Measurements from ENCODE around the gene RAC2. TPM values are rescaled to one million over a fixed set of nuclear protein-coding genes. Genes with fewer than 3 reads are reported as not detected.
A peak's percentile ranks its signal among the peaks of the same experiment; 100 is the strongest.
"Not testable (repeated sequence)": the region's sequence is repeated elsewhere in the genome, so short reads cannot be mapped to it uniquely, and the experiment has no call there.

RAC2 gene
- polyA plus RNA-seq, 2 of the 4 experiments (the other 2 are of a cell fraction): 0.05 TPM; not detected in 1

DNA sequence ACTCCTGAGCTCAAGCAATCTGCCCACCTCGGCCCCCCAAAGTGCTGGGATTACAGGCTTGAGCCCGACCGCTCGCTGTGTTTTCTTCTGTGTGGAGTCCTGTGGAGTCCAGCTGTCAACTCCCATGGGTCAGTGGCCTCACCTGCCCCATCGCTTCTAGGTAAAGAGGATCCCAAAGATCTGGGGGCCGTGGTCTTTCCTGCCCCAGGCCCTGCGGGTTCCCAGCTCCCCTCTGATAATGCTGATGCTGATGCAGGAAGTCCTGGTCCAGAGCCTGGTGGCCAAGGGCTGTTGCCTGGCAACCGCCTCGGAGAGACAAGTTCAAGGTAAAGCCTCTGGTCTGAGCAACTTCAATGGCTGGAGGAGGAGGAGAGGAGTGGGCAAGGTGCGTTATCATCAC lies 41.4 kb downstream of the RAC2 start:
- ATAC-seq (no peak), FAIRE-seq (no peak), DNase-seq (ENCODE audit: low read depth in 1 of 2, low spot score in 1 of 2) (no peak)
- no peaks in the 10 kb centered on the region for H3K9me3 ChIP-seq
- no peak overlapping the region for H3K4me3 ChIP-seq
- no peak overlapping the region for H3K4me2 ChIP-seq
- POLR2A ChIA-PET: no interaction called here
- TF ChIP-seq, protein P1, sequence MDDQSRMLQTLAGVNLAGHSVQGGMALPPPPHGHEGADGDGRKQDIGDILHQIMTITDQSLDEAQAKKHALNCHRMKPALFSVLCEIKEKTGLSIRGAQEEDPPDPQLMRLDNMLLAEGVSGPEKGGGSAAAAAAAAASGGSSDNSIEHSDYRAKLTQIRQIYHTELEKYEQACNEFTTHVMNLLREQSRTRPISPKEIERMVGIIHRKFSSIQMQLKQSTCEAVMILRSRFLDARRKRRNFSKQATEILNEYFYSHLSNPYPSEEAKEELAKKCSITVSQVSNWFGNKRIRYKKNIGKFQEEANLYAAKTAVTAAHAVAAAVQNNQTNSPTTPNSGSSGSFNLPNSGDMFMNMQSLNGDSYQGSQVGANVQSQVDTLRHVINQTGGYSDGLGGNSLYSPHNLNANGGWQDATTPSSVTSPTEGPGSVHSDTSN (IDR thresholded peaks at IDR 0.05): no peak
- TF ChIP-seq RCOR1 (IDR thresholded peaks at IDR 0.05; ENCODE audit: low read depth, low read length): no peak
- TF ChIP-seq, protein P2, sequence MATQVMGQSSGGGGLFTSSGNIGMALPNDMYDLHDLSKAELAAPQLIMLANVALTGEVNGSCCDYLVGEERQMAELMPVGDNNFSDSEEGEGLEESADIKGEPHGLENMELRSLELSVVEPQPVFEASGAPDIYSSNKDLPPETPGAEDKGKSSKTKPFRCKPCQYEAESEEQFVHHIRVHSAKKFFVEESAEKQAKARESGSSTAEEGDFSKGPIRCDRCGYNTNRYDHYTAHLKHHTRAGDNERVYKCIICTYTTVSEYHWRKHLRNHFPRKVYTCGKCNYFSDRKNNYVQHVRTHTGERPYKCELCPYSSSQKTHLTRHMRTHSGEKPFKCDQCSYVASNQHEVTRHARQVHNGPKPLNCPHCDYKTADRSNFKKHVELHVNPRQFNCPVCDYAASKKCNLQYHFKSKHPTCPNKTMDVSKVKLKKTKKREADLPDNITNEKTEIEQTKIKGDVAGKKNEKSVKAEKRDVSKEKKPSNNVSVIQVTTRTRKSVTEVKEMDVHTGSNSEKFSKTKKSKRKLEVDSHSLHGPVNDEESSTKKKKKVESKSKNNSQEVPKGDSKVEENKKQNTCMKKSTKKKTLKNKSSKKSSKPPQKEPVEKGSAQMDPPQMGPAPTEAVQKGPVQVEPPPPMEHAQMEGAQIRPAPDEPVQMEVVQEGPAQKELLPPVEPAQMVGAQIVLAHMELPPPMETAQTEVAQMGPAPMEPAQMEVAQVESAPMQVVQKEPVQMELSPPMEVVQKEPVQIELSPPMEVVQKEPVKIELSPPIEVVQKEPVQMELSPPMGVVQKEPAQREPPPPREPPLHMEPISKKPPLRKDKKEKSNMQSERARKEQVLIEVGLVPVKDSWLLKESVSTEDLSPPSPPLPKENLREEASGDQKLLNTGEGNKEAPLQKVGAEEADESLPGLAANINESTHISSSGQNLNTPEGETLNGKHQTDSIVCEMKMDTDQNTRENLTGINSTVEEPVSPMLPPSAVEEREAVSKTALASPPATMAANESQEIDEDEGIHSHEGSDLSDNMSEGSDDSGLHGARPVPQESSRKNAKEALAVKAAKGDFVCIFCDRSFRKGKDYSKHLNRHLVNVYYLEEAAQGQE (IDR thresholded peaks at IDR 0.05): no peak
- no peak for TF ChIP-seq NR3C1 (IDR thresholded peaks at IDR 0.05)
- TF ChIP-seq, protein P3, sequence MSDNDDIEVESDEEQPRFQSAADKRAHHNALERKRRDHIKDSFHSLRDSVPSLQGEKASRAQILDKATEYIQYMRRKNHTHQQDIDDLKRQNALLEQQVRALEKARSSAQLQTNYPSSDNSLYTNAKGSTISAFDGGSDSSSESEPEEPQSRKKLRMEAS (IDR thresholded peaks at IDR 0.05): no peak
- TF ChIP-seq BHLHE40 (IDR thresholded peaks at IDR 0.05; ENCODE audit: low read depth, low read length): no peak
- TF ChIP-seq KDM1A (IDR thresholded peaks at IDR 0.05; ENCODE audit: low read depth): no peak
- no peak for TF ChIP-seq HOXB5 (CRISPR knock-in tag; IDR thresholded peaks at IDR 0.05)
- TF ChIP-seq HOXB13 (CRISPR knock-in tag; IDR thresholded peaks at IDR 0.05; ENCODE audit: low read depth): no peak
- TF ChIP-seq HDAC2 (IDR thresholded peaks at IDR 0.05): no peak
- TF ChIP-seq CHD4 (IDR thresholded peaks at IDR 0.05; ENCODE audit: borderline replicate concordance): no peak
- TF ChIP-seq ZNF302 (CRISPR knock-in tag; IDR thresholded peaks at IDR 0.05): no peak
- TF ChIP-seq CHD2 (IDR thresholded peaks at IDR 0.05; ENCODE audit: low read length, partially characterized antibody): no peak
- no peak for TF ChIP-seq EHMT2 (IDR thresholded peaks at IDR 0.05; ENCODE audit: low read depth)
- no peak for TF ChIP-seq CBX8 (IDR thresholded peaks at IDR 0.05)
- TF ChIP-seq, protein P4, sequence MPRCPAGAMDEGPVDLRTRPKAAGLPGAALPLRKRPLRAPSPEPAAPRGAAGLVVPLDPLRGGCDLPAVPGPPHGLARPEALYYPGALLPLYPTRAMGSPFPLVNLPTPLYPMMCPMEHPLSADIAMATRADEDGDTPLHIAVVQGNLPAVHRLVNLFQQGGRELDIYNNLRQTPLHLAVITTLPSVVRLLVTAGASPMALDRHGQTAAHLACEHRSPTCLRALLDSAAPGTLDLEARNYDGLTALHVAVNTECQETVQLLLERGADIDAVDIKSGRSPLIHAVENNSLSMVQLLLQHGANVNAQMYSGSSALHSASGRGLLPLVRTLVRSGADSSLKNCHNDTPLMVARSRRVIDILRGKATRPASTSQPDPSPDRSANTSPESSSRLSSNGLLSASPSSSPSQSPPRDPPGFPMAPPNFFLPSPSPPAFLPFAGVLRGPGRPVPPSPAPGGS (IDR thresholded peaks at IDR 0.05): no peak
- TF ChIP-seq ESRRA (IDR thresholded peaks at IDR 0.05; ENCODE audit: borderline replicate concordance, low read length): no peak
- TF ChIP-seq, protein P5, sequence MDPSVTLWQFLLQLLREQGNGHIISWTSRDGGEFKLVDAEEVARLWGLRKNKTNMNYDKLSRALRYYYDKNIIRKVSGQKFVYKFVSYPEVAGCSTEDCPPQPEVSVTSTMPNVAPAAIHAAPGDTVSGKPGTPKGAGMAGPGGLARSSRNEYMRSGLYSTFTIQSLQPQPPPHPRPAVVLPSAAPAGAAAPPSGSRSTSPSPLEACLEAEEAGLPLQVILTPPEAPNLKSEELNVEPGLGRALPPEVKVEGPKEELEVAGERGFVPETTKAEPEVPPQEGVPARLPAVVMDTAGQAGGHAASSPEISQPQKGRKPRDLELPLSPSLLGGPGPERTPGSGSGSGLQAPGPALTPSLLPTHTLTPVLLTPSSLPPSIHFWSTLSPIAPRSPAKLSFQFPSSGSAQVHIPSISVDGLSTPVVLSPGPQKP (IDR thresholded peaks at IDR 0.05; ENCODE audit: low read depth, low read length): no peak
- TF ChIP-seq TFCP2L1 (CRISPR knock-in tag; IDR thresholded peaks at IDR 0.05): no peak
- no peak for TF ChIP-seq MYC (IDR thresholded peaks at IDR 0.05; ENCODE audit: borderline replicate concordance, low read length)
- H3K27ac ChIP-seq: no peak overlapping the region
- peaks cover 20% of the 10 kb centered on the region for H3K4me1 ChIP-seq
- CTCF ChIA-PET: interaction anchor here (0.6 to 7.6 kb wide), 6 partner anchors 10 to 421 kb away, joined by 3 to 126 read pairs (median 4); partner anchors contain the start of gene SSTR3
- 68% methylated on average over 8 of the region's 10 CpGs for whole genome bisulfite sequencing (ENCODE audit: missing lambda C conversion rate)

DNA sequence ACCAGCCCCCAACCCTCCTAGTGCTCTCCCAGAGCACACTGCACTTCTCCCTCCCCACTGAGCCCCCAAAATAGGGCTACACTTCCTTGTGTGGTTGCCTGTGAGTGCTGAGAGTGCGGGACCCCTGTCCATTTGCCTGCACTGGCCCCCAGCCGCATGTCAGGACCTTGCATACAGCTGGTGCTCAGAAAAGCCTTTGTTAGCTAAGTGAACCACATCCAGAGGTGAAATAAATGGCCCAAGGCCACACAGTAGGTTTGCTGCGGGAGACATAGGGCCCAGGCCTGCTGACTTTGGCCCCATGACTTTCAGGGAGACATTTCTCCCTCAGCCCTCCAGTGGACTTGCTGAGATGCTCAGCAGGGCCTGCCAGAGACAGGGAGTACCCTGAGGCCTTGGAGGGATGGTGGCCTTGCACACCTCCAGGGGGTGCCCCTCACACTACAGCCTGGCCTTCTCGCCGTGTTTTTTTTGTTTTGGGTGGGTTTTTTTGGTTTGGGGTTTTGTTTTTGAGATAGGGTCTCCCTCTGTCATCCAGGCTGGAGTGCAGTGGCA lies 42.0 kb downstream of the RAC2 start:
- WGBS (ENCODE audit: missing lambda C conversion rate): 91% methylated on average over 4 of the region's 5 CpGs
- Histone ChIP-seq H3K27ac (peak overlapping the region in 1 of 2 experiments; percentile 50; a peak in 3 of 6 replicates), H3K4me2 (no peak overlapping the region), H3K4me1 (peaks cover 24% of the 10 kb centered on the region), H3K4me3 (no peak overlapping the region), H3K9me3 (no peaks in the 10 kb centered on the region)
- DNase-seq (ENCODE audit: low read depth in 1 of 2, low spot score in 1 of 2): no peak
- no peak for FAIRE-seq
- ChIA-PET CTCF (interaction anchor here (0.6 to 7.6 kb wide), 7 partner anchors 14 to 420 kb away, joined by 3 to 126 read pairs (median 4); no protein-coding TSS in a partner anchor), POLR2A (no interaction called here)
- no peak for ATAC-seq
- TF ChIP-seq KDM5A (IDR thresholded peaks at IDR 0.05) (no peak), KDM1A (IDR thresholded peaks at IDR 0.05; ENCODE audit: low read depth) (no peak), PHF8 (IDR thresholded peaks at IDR 0.05; ENCODE audit: borderline replicate concordance, low read depth) (no peak)

DNA sequence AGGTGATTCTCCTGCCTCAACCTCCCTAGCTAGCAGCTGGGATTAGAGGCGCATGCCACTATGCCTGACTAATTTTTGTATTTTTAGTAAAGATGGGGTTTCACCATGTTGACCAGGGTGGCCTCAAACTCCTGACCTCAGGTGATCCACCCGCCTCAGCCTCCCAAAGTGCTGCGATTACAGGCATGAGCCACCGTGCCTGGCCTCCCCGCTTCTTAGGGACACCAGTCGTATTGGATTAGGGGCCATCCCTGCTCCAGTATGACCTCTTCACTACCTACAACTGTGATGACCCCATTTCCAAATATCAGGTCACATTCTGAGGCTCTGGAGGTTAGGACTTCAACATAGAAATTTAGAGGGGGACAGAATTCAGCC lies 42.6 kb downstream of the RAC2 start:
- 95% methylated on average over 3 of the region's 6 CpGs for WGBS (ENCODE audit: missing lambda C conversion rate)
- POLR2A ChIA-PET; FAIRE-seq; ATAC-seq; DNase-seq (ENCODE audit: low read depth in 1 of 2, low spot score in 1 of 2); H3K9me3 ChIP-seq; H3K4me2 ChIP-seq; H3K4me3 ChIP-seq: not testable (repeated sequence)
- H3K4me1 ChIP-seq: peaks cover 30% of the 10 kb centered on the region
- CTCF ChIA-PET: interaction anchor here (0.6 to 7.6 kb wide), 9 partner anchors 14 to 420 kb away, joined by 3 to 126 read pairs (median 6); no protein-coding TSS in a partner anchor
- H3K27ac ChIP-seq: peak overlapping the region in 1 of 2 experiments; percentile 50; a peak in 2 of 6 replicates
